Measurements from ENCODE around the gene ARFGAP1. TPM values are rescaled to one million over a fixed set of nuclear protein-coding genes. Genes with fewer than 3 reads are reported as not detected.

Gene ARFGAP1
- total and polyA plus RNA-seq, 2 of the 8 experiments (the other 6 are each of a cell fraction or from before 2014, with no cell fraction given) = 93.7 to 100 TPM

DNA sequence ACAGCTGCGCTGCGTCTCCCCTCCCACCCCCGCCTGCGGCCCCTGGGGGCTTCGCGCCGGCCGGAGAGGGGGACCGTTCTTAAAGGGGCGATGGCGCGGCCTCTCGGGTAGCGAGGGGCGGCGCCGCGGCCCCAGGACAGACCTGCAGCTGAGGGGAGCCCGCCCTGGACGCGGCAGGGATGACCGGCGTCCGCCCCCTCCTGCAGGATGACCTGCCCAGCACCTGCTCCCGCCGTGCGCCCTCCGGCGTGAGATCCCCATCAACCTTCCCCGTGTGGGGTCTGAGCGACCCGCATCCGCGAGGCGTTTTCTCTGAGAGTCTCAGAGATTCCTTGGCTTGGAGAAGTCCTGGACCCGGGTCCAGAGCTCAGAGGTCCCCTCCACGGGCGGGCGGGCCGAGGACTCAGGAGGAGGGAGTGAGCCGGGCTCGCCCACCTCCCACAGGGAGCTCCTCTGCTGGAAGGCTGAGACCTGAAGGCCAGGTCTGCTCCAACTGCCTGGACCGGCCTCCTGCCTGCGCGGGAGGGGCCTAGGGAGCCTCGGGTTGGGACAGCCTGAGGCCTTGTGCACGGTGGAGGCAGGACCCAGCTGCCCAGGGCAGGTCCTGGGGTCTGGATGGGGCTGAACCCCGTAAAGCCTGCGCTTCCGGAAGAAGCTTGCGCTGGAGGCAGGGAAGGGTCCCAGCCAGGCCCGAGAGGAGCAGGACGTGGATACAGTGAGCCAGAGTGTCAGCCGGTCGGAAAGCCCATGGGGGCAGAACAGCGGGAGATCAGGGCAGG, 17.8 kb upstream of the ARFGAP1 start:
- Histone ChIP-seq H2BK120ac (replicated peaks; ENCODE audit: low read depth, low read length) (no peak overlapping the region), H4K5ac (ENCODE audit: insufficient read length, low read depth, low read length) (no peak overlapping the region), H3K36me3 (ENCODE audit: control insufficient read depth in 2 of 4, insufficient read depth in 4 of 4, low read length in 3 of 4) (no peaks in the 10 kb centered on the region; a peak in 1 of 8 replicates), H2AK5ac (ENCODE audit: low read depth, low read length) (0 out of 2 replicates have a peak overlapping the region, but pooled peaks have one; percentile 80), H2AFZ (ENCODE audit: low read length) (no peak overlapping the region), H3K23me2 (ENCODE audit: low read depth, low read length) (peaks cover 13% of the 10 kb centered on the region; the same call in 1 of the 2 replicates), H3K9ac (replicated peaks in 1 of 4; ENCODE audit: extremely low read depth in 1 of 4, low read depth in 3 of 4, low read length in 3 of 4) (no peak overlapping the region), H2BK5ac (ENCODE audit: low read depth, low read length) (peak overlapping the region; percentile 78; the same call in 1 of the 2 replicates), H2BK20ac (ENCODE audit: low read length) (no peak overlapping the region), H3K79me1 (ENCODE audit: low read depth, low read length) (no peaks in the 10 kb centered on the region; the same call in 1 of the 2 replicates), H3K9me3 (ENCODE audit: insufficient read depth in 2 of 2, low read depth in 1 of 2, low read length in 1 of 2) (no peaks in the 10 kb centered on the region), H3K23ac (ENCODE audit: insufficient read length) (no peak overlapping the region), H3K27me3 (replicated peaks in 1 of 4; ENCODE audit: control insufficient read depth in 3 of 4, extremely low read depth in 1 of 4, insufficient read depth in 3 of 4, low read length in 3 of 4) (peaks cover 4 to 51% (median 40%) of the 10 kb centered on the region in 4 experiments), H4K8ac (ENCODE audit: extremely low read depth, insufficient read depth, low read length) (peak overlapping the region; percentile 71), H2BK15ac (ENCODE audit: low read length) (peak overlapping the region; percentile 46; the same call in 1 of the 2 replicates), H3K79me2 (ENCODE audit: control insufficient read depth in 1 of 2, insufficient read depth in 2 of 2, low read length in 2 of 2) (no peaks in the 10 kb centered on the region), H3K18ac (ENCODE audit: extremely low read depth, low read length) (peak overlapping the region; percentile 95), H3K14ac (ENCODE audit: insufficient read length) (no peak overlapping the region), H3K4me3 (ENCODE audit: extremely low read depth in 1 of 4, insufficient read depth in 2 of 4, low read depth in 3 of 4, low read length in 4 of 4) (peak overlapping the region; percentile 39 to 67 (median 59)), H3K27ac (ENCODE audit: low read depth, low read length) (no peak overlapping the region), H3K4me2 (ENCODE audit: insufficient read depth in 1 of 2, low read depth in 2 of 2, low read length in 2 of 2) (peak overlapping the region; percentile 82 to 97), H3K4me1 (replicated peaks in 1 of 4; ENCODE audit: control insufficient read depth in 3 of 4, insufficient read depth in 4 of 4, low read length in 3 of 4) (peaks cover 2 to 18% (median 15%) of the 10 kb centered on the region in 4 experiments), H3K4ac (replicated peaks; ENCODE audit: insufficient read length, low read depth, low read length) (no peak overlapping the region), H4K20me1 (replicated peaks in 1 of 2; ENCODE audit: control insufficient read depth in 1 of 2, insufficient read depth in 2 of 2, low read length in 2 of 2) (peaks cover 0 to 4% of the 10 kb centered on the region in 2 experiments), H3K56ac (replicated peaks; ENCODE audit: insufficient read length, low read depth, low read length) (no peak overlapping the region), H2BK12ac (ENCODE audit: low read depth, low read length) (0 out of 2 replicates have a peak overlapping the region, but pooled peaks have one; percentile 27), H4K91ac (replicated peaks; ENCODE audit: insufficient read length, low read length) (peak overlapping the region; percentile 58)
- FAIRE-seq (no peak), DNase-seq (ENCODE audit: low read depth in 1 of 2, low spot score in 2 of 2) (peak in 1 of 2 experiments; percentile 76)
- CTCF ChIA-PET (ENCODE audit: partially characterized antibody) = interaction anchor here (0.9 to 6.8 kb wide), 10 partner anchors 12 to 73 kb away, joined by 3 to 87 read pairs (median 6); partner anchors contain the start of genes ARFGAP1 and BIRC7
- POLR2A ChIA-PET (ENCODE audit: partially characterized antibody) = interaction anchor here (1.1 to 4.7 kb wide), 13 partner anchors 10 to 108 kb away, joined by 3 to 21 read pairs (median 4); partner anchors contain the start of genes ARFGAP1 and BIRC7
- WGBS, 2 experiments (ENCODE audit: extremely low coverage in 1 of 2, insufficient coverage in 1 of 2, insufficient read length in 1 of 2, insufficient replicate concordance in 2 of 2, low coverage in 1 of 2, low lambda C conversion rate in 2 of 2, missing lambda C conversion rate in 1 of 2) = 5% methylated on average over 26 of the region's 56 CpGs; no CpG with 5 or more reads in 1 of the 2 experiments
- TF ChIP-seq RAD21 (IDR thresholded peaks at IDR 0.05 in 1 of 2, conservative IDR thresholded peaks at IDR 0.05 in 1 of 2; ENCODE audit: low read depth in 2 of 2, low read length in 2 of 2) (no peak), GABPA (IDR thresholded peaks at IDR 0.05; ENCODE audit: borderline replicate concordance, insufficient read depth, low read length) (peak; percentile 56; the same call in 1 of the 2 replicates), EZH2 (IDR thresholded peaks at IDR 0.05; ENCODE audit: low read depth, low read length, severe bottlenecking) (peak; percentile 42), SUZ12 (IDR thresholded peaks at IDR 0.05; ENCODE audit: low read length) (peak; percentile 7; the same call in 1 of the 2 replicates), CHD1 (IDR thresholded peaks at IDR 0.05; ENCODE audit: low read depth, low read length) (no peak), KDM4A (IDR thresholded peaks at IDR 0.05; ENCODE audit: low read depth, low read length, severe bottlenecking) (peak; percentile 85)
- TF ChIP-seq, protein P1, sequence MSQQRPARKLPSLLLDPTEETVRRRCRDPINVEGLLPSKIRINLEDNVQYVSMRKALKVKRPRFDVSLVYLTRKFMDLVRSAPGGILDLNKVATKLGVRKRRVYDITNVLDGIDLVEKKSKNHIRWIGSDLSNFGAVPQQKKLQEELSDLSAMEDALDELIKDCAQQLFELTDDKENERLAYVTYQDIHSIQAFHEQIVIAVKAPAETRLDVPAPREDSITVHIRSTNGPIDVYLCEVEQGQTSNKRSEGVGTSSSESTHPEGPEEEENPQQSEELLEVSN (IDR thresholded peaks at IDR 0.05) = 0 out of 2 replicates have a peak, but pooled peaks have one; percentile 73
- TF ChIP-seq, protein P2, sequence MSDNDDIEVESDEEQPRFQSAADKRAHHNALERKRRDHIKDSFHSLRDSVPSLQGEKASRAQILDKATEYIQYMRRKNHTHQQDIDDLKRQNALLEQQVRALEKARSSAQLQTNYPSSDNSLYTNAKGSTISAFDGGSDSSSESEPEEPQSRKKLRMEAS (IDR thresholded peaks at IDR 0.05) = peak; percentile 56
